PC-9 (cell line): Measurements from ENCODE around the gene GPLD1.

Experiments used
- EZH2 ChIP-seq: fragments of 200-600 bp; sonication (generic); IDR thresholded peaks from 2 replicates; pipeline ENCODE4 v1.8.0; 2017; ENCODE audit warnings: antibody characterized with exemption, low read depth
- TF ChIP-seq, protein P1 (sequence below): fragments of 200-600 bp; sonication (generic); conservative IDR thresholded peaks from 2 replicates; pipeline ENCODE4 v1.6.1; 2017; ENCODE audit warnings: mixed run types, antibody characterized with exemption, mild to moderate bottlenecking, moderate library complexity

DNA sequence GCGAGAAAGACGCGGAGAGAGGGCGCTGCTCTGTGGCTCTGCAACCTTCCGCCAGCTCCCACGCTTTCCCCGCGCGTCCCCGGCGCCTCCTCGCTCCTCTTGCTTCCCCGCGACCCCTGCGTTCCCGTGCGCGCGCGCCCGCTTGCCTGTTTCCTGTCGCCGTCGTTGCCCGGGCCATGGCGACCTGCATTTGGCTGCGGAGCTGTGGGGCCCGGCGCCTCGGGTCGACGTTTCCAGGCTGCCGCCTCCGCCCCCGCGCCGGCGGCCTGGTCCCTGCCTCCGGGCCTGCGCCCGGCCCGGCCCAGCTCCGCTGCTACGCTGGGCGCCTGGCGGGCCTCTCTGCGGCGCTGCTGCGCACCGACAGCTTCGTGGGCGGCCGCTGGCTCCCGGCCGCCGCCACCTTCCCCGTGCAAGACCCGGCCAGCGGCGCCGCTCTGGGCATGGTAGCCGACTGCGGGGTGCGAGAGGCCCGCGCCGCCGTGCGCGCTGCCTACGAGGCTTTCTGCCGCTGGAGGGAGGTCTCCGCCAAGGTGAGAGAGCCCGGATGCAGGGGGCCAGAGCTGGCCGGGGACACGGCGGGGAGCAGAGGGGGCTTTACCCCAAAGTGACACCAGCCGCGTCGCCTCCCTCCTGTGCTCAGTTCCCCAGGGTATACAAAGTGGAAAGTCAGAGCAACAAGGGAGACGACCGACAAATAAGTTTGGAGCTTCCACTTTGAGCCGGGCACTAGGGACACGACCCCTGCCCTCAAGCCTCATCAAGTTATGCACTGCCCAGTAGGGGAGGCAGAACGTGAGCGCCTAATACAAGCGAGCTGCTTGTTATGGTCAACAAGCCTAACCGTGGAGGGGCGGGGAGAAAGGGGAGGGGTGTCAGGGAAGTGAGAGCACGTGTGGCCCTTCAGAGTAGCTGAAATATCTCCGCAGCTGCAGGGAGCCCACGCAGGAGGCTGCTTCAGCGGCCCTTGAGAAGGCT lies 5.7 kb upstream of the GPLD1 start, which contains the start of gene ALDH5A1:
- TF ChIP-seq, protein P1, sequence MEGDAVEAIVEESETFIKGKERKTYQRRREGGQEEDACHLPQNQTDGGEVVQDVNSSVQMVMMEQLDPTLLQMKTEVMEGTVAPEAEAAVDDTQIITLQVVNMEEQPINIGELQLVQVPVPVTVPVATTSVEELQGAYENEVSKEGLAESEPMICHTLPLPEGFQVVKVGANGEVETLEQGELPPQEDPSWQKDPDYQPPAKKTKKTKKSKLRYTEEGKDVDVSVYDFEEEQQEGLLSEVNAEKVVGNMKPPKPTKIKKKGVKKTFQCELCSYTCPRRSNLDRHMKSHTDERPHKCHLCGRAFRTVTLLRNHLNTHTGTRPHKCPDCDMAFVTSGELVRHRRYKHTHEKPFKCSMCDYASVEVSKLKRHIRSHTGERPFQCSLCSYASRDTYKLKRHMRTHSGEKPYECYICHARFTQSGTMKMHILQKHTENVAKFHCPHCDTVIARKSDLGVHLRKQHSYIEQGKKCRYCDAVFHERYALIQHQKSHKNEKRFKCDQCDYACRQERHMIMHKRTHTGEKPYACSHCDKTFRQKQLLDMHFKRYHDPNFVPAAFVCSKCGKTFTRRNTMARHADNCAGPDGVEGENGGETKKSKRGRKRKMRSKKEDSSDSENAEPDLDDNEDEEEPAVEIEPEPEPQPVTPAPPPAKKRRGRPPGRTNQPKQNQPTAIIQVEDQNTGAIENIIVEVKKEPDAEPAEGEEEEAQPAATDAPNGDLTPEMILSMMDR, result no peak; the same call in 1 of the 2 replicates
- no peak for TF ChIP-seq EZH2
